RCC 7860 (cell line): ENCODE measurements around the gene ADGRB3.
A peak's percentile ranks its signal among the peaks of the same experiment; 100 is the strongest.

ENCODE experiments used
- DNase-seq: peaks from one replicate; pipeline ENCODE4 v3.0.0-alpha.2; 2015; ENCODE audit warnings: low spot score
- FAIRE-seq: peaks from 2 replicates; lab custom pipeline; 2012; peaks lifted over from hg19 to GRCh38; lab: Jason Lieb, UNC

The ADGRB3 gene

DNA sequence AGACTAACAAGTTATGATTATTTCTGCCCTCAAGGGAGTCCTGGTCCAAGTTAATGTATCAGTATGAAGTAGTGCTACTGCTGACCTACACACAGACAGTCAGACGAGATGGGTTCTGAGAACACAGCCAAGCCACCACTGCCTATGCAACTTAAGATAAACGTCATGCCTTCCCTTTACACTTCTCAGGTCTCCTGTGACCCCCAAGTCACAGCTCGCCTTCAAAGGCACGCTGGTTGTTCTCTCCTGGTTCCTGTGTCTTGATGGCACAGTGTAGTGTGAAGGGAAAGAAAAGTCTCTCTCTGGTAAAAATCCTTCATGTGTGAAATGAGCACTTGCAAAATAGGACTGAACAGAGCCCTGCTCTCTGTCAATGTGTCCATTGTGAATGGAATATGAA is 377.8 kb downstream of the ADGRB3 start:
- DNase-seq (no peak), FAIRE-seq (no peak)

GRCh38 chr6:69018906-69019305 is 383.8 kb downstream of the ADGRB3 start:
- FAIRE-seq (peak; percentile 45), DNase-seq (no peak)

DNA sequence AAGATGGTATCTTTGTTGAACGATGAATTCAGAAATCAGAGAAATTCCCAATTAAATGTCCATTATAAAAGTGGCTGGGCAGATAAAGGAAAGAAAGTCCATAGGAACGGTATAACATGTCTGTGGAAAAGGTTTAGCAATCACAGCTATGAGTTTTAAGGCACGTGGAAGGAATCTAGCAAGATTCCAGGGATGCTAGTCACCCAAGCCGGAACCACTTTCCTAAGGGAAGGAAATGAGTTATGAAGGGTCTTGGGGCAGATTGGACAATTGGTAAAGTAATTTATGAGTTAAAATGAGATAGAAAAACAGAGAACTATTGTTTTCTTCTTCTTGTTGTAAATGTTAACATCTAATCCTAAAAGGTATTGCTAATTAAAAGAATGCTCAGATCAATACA is 384.8 kb downstream of the ADGRB3 start:
- peak; percentile 29 for DNase-seq
- FAIRE-seq, result no peak

DNA sequence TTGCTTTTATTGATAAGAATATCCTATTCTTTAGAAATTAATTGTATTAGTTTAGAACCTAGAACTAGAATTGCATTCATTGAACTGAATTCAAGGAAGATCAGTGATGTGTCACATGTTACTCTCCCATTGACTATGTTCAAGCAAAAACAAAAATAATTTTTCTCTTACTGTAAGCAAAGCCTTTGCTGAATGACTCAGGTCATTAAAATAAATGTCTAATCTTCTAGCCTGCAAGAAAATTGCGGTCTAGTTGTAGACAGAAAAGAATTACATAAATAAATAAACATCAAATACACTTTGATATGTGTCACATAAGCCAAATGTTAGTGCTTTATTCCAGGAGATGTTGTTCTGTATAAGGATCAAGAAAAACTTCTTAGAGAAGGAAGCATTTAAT is 387.9 kb downstream of the ADGRB3 start:
- FAIRE-seq, result no peak
- DNase-seq, result no peak

DNA sequence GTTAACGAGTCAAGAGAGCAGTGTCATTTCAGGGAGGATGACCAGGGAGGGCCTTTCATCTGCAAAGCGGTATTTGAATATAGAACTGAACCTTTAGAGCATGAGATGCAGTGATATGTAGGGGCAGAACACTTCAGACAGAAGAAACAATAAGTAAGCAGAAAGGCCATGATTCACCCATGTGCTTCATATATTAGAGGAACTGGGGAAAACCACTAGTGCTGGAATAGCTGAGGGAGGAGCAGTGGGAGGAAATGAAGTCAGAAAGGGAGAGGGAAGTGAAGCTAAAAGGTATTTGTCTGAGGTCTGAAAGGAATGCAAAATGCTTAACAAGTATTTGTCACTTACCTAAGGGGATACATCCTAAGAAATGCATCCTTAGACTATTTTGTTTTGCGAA is 391.2 kb downstream of the ADGRB3 start:
- peak; percentile 83 for DNase-seq
- peak; percentile 57 for FAIRE-seq

- DNase-seq, result peak; percentile 14
- FAIRE-seq, result no peak
Measured at GRCh38 chr6:69026715-69027114, 391.6 kb downstream of the ADGRB3 start.

- no peak for FAIRE-seq
- DNase-seq, result no peak
Measured at GRCh38 chr6:69027861-69028260, 392.8 kb downstream of the ADGRB3 start.

- DNase-seq, result peak; percentile 31
Measured at GRCh38 chr6:69038841-69039240, 403.8 kb downstream of the ADGRB3 start.

GRCh38 chr6:69042297-69042696 is 407.2 kb downstream of the ADGRB3 start:
- no peak for FAIRE-seq
- no peak for DNase-seq

More at GRCh38 chr6:69038841-69039240, 403.8 kb downstream of the ADGRB3 start:
- FAIRE-seq, result no peak

DNA sequence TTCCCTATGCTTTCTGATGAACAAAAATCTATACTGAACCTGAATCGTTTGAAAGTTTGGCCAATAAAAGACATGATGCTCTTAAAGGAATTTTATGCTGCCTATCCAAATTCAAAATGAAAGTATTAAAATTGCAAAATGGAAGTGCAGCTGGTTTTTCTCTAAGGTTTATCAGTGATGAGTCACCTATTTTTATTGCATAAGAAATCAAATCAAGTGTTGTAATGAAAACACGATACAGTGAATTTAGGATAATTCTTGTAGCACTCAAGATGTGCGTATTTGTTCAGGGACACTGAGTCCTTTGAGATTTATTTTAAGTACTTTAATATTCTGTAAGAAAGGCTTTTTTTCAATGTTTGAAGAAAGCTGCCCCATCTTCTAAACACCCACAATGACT is 409.5 kb downstream of the ADGRB3 start:
- no peak for DNase-seq
- no peak for FAIRE-seq

DNA sequence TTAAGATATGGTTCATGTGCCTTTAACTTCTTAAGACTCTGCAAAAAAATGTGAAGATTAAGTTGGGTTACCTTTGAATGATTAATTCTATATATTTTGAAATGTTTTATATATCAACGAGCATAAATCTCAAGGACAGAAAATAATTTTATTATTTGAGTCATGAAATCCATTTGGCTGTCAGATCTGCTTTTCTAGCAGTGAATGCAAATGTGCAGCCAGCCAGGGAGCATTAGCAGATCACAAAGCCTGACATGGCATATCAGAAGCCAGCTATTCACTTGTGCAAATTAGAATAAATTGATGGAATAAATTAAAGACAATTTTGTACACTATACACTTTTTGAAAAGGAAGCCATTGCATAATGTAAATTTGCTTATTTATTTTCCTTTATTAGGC is 424.3 kb downstream of the ADGRB3 start:
- DNase-seq (no peak), FAIRE-seq (no peak)

GRCh38 chr6:69061066-69061465 is 426.0 kb downstream of the ADGRB3 start:
- FAIRE-seq (peak; percentile 84), DNase-seq (peak; percentile 58)

GRCh38 chr6:69063401-69063800 is 428.3 kb downstream of the ADGRB3 start:
- DNase-seq (peak; percentile 24), FAIRE-seq (no peak)

DNA sequence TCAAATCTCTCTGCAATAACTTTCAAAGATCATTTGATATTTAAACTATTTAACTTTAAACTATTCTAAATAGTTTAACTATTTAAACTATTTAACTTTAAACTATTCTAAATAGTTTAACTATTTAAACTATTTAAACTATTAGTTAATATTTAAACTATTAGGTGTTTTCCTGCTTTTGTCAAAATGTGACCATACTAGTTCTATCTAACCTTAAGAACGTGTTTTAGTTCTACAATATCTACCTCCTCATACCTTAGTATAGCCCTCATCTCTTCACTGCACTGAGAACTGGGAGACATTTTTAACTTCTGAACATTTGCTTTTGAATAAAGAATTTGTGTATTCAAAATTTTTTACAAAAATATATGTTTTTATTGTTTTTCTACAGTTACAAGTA is 429.1 kb downstream of the ADGRB3 start:
- FAIRE-seq (peak; percentile 98), DNase-seq (peak; percentile 78)

DNA sequence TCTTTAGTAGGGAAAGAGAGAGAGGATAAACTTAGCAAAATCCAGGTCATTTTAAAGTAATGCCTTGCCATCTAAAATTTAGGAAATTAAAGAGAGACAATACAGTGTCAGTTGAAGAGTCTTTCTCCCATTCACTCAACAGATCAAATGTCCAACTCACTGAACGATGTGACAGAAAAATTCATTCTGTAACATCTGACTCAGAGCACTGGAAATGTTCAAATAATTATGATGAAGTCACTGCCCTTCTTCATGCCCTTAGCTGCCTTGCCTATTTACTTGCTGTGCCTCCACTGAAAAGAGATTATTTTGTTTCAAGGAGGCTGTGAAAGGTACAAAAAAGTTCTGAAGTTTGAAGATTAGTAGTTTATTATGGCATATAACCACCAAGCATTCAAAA is 434.8 kb downstream of the ADGRB3 start:
- FAIRE-seq (peak; percentile 63), DNase-seq (peak; percentile 39)

- FAIRE-seq, result no peak
- no peak for DNase-seq
Measured at GRCh38 chr6:69072796-69073195, 437.7 kb downstream of the ADGRB3 start.

- FAIRE-seq (no peak), DNase-seq (peak; percentile 18)
Measured at GRCh38 chr6:69084746-69085335, 449.8 kb downstream of the ADGRB3 start.

DNA sequence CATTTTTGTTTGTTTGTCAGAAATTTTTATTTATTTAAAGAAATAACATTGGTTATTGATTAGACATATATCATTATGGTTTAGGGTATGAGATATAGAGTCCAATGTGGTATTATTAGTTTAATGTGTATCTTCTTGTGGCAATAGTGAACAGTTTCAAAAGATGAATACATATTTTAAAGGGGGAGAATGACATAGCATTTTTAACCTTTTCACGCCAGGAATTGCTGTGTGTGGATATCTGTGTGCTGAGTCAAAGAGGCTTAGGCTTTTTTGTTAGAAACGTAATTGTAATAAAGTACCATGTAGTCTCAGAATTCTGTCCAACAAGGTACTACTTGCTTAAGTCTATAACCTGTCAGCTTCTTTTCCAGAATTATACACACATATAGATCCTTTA is 451.6 kb downstream of the ADGRB3 start:
- DNase-seq, result no peak
- no peak for FAIRE-seq

DNA sequence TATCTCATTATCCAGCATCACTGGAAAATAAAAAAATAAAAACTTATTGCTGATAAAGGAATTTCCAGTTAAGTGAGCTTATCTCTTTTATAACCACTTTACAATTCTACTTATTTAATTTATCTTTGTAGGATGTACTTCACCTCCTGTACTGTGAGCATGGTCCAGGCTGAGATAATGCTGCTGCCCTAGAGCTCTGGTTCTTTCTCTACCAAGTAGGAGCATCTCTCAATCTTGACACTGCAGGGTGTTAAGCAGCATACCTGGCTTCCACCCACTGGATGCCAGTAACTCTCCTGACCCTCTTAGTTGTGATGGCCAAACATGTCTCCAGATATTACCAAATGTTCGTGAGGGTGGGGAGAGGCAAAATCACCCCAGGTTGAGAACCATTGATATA is 454.5 kb downstream of the ADGRB3 start:
- no peak for DNase-seq
- no peak for FAIRE-seq

DNA sequence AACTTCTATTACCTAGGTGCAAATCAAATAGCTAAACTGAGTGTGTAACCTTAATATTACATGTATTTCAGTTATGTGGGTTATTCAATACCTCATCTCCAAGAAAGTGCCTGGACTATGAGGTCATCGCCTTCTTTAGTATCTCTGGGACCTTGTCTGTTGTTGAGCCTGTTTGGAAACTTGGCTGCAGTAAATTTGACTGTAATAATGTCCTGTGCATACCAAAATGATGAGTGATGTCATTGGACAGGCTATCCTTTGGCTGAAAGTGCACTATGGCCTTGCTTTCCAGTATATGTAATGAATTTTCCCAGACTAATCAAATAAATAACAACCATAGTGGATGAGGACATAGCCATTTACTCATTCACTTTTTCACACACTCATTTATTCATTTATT is 455.1 kb downstream of the ADGRB3 start:
- peak; percentile 86 for FAIRE-seq
- DNase-seq, result peak; percentile 91

DNA sequence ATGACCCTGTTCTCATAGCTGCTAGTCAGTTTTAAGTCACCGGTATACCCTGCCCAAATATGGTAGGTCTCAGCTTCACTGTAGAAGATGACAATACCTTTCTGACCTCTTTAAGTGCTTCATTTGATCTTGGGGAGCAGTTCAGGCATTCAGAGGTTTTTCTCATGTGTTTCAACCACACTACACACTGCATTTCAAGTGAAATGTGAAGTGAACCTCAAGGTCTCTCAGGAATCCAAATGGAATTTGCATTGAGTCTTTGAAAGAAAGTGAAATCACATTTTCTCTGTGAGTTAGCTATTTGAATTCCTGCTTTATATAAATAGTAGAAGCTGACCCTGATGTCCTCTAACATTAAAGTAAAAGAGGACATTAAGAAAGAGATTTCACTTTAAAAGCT is 461.6 kb downstream of the ADGRB3 start:
- no peak for FAIRE-seq
- no peak for DNase-seq

DNA sequence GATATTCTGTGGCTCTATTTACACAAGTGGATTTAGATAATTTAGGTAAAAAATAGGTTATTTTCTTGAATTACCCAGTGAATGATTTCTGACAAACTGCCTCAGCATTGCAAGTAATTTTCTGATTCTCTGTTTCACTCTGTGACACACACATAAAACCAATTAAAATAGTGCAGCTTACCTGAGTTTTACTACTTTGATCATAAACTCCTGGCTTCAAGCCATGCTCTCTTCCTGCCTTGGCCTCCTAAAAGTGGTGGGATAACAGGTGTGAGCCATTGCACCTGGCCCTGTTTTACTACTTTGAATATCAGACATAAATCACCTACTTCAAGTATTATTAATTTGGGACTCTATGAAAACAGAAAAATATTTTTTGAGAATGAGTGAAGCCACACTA is 462.9 kb downstream of the ADGRB3 start:
- DNase-seq, result no peak
- no peak for FAIRE-seq

GRCh38 chr6:69098910-69099309 is 463.8 kb downstream of the ADGRB3 start:
- DNase-seq, result no peak
- FAIRE-seq, result no peak
